Spleen (tissue), 7 donors: ENCODE data around the gene C1QTNF5.

Source experiments
- CTCF ChIP-seq, 11 experiments: fragments of 200-600 bp in 7 of 11; fragments of 450-650 bp in 4 of 11; sonication (generic) in 4 of 11; IDR thresholded peaks in 8 of 11; conservative IDR thresholded peaks in 3 of 11; 1 replicate in 7 of 11; 2 replicates in 4 of 11; pipeline versions ENCODE4 v1.4.0 to v1.8.0; 2016 to 2021; ENCODE audit warnings: antibody characterized with exemption in 11 of 11, inconsistent platforms in 4 of 11, mild to moderate bottlenecking in 1 of 11
- POLR2A ChIP-seq, 3 donors: fragments of 450-650 bp; IDR thresholded peaks; one replicate each; pipeline ENCODE4 v1.5.1; 2017; ENCODE audit warnings: antibody characterized with exemption in 3 of 3, mild to moderate bottlenecking in 1 of 3
- POLR2AphosphoS5 ChIP-seq, 3 donors: sonication (generic); formaldehyde crosslinking; IDR thresholded peaks; one replicate each; pipeline ENCODE4 v1.5.1; 2017; ENCODE audit warnings: antibody characterized with exemption in 3 of 3
- donor health status: DM: no; HTN: no; CAD: no; lungs with moderate emphysema.
- donor health status: DM: no; HTN: no; CAD: no.
- donor health status: DM: no; HTN: no; CAD: no.

DNA sequence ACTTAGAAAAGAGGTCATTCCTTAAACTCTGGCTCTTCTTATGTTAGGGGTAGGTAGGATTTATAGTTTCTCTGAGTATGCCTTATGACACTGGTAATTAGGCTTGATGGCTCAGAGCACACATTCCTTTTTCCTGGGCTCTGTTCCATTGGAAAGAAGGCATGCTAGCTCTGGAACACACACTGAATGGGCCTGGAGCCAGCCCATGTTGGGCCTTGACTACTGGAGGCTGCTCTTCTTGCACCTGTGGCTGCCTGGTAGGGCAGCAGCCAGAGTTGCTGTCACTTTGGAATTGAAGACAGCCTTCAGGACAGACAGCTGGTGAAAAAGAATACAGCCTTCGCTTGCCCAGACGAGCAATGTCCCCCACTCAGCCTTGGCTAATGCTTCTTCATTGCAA, 42.0 kb downstream of the C1QTNF5 start:
- TF ChIP-seq CTCF (IDR thresholded peaks at IDR 0.05 in 8 of 11, conservative IDR thresholded peaks at IDR 0.05 in 3 of 11) (no peak), POLR2AphosphoS5 (IDR thresholded peaks at IDR 0.05) (no peak), POLR2A (IDR thresholded peaks at IDR 0.05) (no peak)
